Hepatocyte (in vitro differentiated cells): ENCODE measurements around the gene MAX. TPM values are rescaled to one million over a fixed set of nuclear protein-coding genes. Genes with fewer than 3 reads are reported as not detected.

ENCODE experiments used
- DNase-seq: peaks from one replicate; pipeline ENCODE4 v3.0.0-alpha.2; 2016; ENCODE audit warnings: low spot score
- H2AFZ ChIP-seq: fragments of 200-600 bp; sonication (generic); 2 replicates; pipeline ENCODE4 v1.6.0; 2016; ENCODE audit warnings: antibody characterized with exemption, mild to moderate bottlenecking
- H3K27ac ChIP-seq: fragments of 200-600 bp; sonication (generic); 2 replicates; pipeline ENCODE4 v1.5.1; 2016; ENCODE audit warnings: mild to moderate bottlenecking
- H3K27me3 ChIP-seq: fragments of 200-600 bp; sonication (generic); 2 replicates; pipeline ENCODE4 v1.6.1; 2016
- H3K36me3 ChIP-seq: fragments of 200-600 bp; sonication (generic); replicated peaks from 2 replicates; pipeline ENCODE4 v1.5.1; 2016; ENCODE audit warnings: low read depth; ENCODE audit not compliant: insufficient read depth
- H3K4me1 ChIP-seq: fragments of 200-600 bp; sonication (generic); 2 replicates; pipeline ENCODE4 v1.5.1; 2016; ENCODE audit warnings: mild to moderate bottlenecking, moderate library complexity; ENCODE audit not compliant: insufficient read depth
- H3K4me2 ChIP-seq: fragments of 200-600 bp; sonication (generic); 2 replicates; pipeline ENCODE4 v1.6.0; 2016
- H3K4me3 ChIP-seq: fragments of 200-600 bp; sonication (generic); 2 replicates; pipeline ENCODE4 v1.5.1; 2016; ENCODE audit warnings: mild to moderate bottlenecking
- H3K79me2 ChIP-seq: fragments of 200-600 bp; sonication (generic); 2 replicates; pipeline ENCODE4 v1.6.0; 2017; ENCODE audit warnings: mild to moderate bottlenecking
- H3K9me2 ChIP-seq: fragments of 200-600 bp; sonication (generic); replicated peaks from 2 replicates; pipeline ENCODE4 v1.6.0; 2017; ENCODE audit warnings: mild to moderate bottlenecking; ENCODE audit not compliant: insufficient read depth
- H3K9me3 ChIP-seq: fragments of 200-600 bp; sonication (generic); 2 replicates; pipeline ENCODE4 v1.5.1; 2016; ENCODE audit warnings: low read depth, mild to moderate bottlenecking
- H4K20me1 ChIP-seq: fragments of 200-600 bp; sonication (generic); 2 replicates; pipeline ENCODE4 v1.6.0; 2016; ENCODE audit warnings: mild to moderate bottlenecking; ENCODE audit not compliant: insufficient read depth, poor library complexity, severe bottlenecking
- EZH2 ChIP-seq: fragments of 200-600 bp; sonication (generic); IDR thresholded peaks from 2 replicates; pipeline ENCODE4 v1.6.1; 2016; ENCODE audit warnings: antibody characterized with exemption, mild to moderate bottlenecking, borderline replicate concordance
- EZH2phosphoT487 ChIP-seq: fragments of 200-600 bp; sonication (generic); IDR thresholded peaks from one replicate; pipeline ENCODE4 v1.6.1; 2018; ENCODE audit warnings: antibody characterized with exemption, mild to moderate bottlenecking, low read depth, moderate library complexity; ENCODE audit not compliant: unreplicated experiment, severe bottlenecking
- WGBS: methylation state at CpG from one replicate; pipeline ENCODE4 v1.1.6; 2016; ENCODE audit warnings: low lambda C conversion rate; ENCODE audit errors: missing lambda C conversion rate; 5-methylcytosine and 5-hydroxymethylcytosine counted together
- polyA plus RNA-seq: library from polyadenylated mRNA; unstranded; fragments of >200 nt; fragmentation: Nextera tagmentation; extraction: Ambion mirVana; gene quantifications from 2 replicates; pipeline ENCODE4 v1.2.1, GENCODE V29; 2016
- total RNA-seq: library from RNA; depleted of rRNA; stranded (reverse); fragments of >200 nt; gene quantifications from 2 replicates; pipeline ENCODE4 v1.2.3, GENCODE V29; 2014
- TF ChIP-seq, protein P1 (sequence below): fragments of 200-600 bp; sonication (generic); IDR thresholded peaks from 2 replicates; pipeline ENCODE4 v1.5.1; 2016; ENCODE audit warnings: antibody characterized with exemption, mild to moderate bottlenecking; ENCODE audit not compliant: poor library complexity

MAX gene, protein sequence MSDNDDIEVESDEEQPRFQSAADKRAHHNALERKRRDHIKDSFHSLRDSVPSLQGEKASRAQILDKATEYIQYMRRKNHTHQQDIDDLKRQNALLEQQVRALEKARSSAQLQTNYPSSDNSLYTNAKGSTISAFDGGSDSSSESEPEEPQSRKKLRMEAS
- total RNA-seq (53.5 and 54.3 TPM in 2 replicates), polyA plus RNA-seq (70.5 and 86.5 TPM in 2 replicates)

DNA sequence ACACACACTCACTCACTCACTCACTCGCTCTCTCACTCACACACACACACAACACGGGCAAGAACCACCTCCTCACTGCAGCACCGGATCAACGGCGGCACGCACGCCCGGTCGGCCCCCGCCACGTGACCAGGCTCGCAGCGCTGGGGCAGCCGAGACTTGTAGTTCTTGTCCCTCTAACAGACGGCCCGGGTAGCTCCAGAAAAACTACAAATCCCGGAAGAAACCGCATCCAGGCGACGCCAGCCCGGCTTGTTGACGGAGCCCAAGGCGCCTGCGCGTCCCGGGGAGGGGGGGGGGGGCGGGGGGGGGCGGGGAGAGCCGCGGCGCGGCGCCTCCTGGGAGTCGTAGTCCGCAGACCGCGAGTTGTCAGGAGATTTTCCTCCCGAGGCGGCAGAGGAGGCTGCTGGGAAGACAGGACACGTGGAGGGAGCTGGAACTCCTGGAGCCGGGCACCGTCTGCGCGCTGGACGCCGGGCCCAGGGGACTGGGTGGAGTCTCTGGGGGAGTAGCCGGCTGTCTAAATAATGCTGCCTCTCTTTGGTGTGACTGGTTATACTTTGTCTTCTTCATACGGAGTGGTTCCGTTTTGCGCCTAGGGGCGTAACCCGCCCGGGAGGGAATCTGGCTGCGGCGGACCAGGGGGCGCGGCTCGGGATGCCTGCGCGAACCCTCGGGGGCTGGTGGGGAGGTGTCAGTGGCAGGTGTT is at the start of gene MAX:
TSS of gene MAX (minus strand) at position 77 of the 709 bp plus-strand sequence. CDS start 178 bp downstream, outside the sequence.
- no peaks in the 10 kb centered on the region for H4K20me1 ChIP-seq
- H3K36me3 ChIP-seq: no peaks in the 10 kb centered on the region
- peak; percentile 98 for DNase-seq
- peaks cover 43% of the 10 kb centered on the region for H3K79me2 ChIP-seq
- peak within 1 kb of the TSS; percentile 95 for H3K27ac ChIP-seq
- no peaks in the 10 kb centered on the region for H3K4me1 ChIP-seq
- TF ChIP-seq, protein P1, sequence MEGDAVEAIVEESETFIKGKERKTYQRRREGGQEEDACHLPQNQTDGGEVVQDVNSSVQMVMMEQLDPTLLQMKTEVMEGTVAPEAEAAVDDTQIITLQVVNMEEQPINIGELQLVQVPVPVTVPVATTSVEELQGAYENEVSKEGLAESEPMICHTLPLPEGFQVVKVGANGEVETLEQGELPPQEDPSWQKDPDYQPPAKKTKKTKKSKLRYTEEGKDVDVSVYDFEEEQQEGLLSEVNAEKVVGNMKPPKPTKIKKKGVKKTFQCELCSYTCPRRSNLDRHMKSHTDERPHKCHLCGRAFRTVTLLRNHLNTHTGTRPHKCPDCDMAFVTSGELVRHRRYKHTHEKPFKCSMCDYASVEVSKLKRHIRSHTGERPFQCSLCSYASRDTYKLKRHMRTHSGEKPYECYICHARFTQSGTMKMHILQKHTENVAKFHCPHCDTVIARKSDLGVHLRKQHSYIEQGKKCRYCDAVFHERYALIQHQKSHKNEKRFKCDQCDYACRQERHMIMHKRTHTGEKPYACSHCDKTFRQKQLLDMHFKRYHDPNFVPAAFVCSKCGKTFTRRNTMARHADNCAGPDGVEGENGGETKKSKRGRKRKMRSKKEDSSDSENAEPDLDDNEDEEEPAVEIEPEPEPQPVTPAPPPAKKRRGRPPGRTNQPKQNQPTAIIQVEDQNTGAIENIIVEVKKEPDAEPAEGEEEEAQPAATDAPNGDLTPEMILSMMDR: no peak
- no peak for TF ChIP-seq EZH2phosphoT487
- TF ChIP-seq EZH2: no peak
- H2AFZ ChIP-seq: peak within 1 kb of the TSS; percentile 74
- H3K27me3 ChIP-seq: no peaks in the 10 kb centered on the region
- WGBS: under 1% methylated on average over 44 of the region's 61 CpGs
- peak within 1 kb of the TSS; percentile 87 for H3K4me2 ChIP-seq
- no peaks in the 10 kb centered on the region for H3K9me2 ChIP-seq
- H3K9me3 ChIP-seq: no peaks in the 10 kb centered on the region
- peak within 1 kb of the TSS; percentile 60 for H3K4me3 ChIP-seq

DNA sequence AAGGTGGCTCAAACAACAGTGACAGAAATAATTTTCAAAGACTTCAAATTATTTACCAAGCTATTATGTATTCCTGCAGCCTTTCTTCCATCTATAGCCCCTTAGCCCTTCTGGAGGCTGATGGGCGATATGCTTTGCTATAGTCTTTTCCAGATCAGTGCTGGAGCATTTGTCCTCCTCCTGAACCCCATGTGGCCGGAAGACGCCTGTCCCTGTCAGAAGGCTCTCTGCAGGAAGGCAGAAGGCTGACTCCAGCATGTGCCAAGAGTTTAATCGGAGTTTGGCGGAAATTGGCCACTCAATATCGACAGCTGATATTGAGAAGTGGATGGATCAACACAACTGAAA is 49.3 kb upstream of the MAX start:
- Histone ChIP-seq H3K27ac (no peak overlapping the region), H3K36me3 (no peaks in the 10 kb centered on the region), H3K27me3 (no peaks in the 10 kb centered on the region), H3K4me2 (no peak overlapping the region), H3K9me2 (no peaks in the 10 kb centered on the region), H3K9me3 (no peaks in the 10 kb centered on the region), H4K20me1 (no peaks in the 10 kb centered on the region), H2AFZ (no peak overlapping the region), H3K4me1 (no peaks in the 10 kb centered on the region), H3K4me3 (no peak overlapping the region), H3K79me2 (no peaks in the 10 kb centered on the region)
- DNase-seq: no peak
- 94% methylated on average over 6 of the region's 6 CpGs for WGBS
- TF ChIP-seq, protein P1: no peak
- TF ChIP-seq EZH2: no peak
- TF ChIP-seq EZH2phosphoT487: no peak

DNA sequence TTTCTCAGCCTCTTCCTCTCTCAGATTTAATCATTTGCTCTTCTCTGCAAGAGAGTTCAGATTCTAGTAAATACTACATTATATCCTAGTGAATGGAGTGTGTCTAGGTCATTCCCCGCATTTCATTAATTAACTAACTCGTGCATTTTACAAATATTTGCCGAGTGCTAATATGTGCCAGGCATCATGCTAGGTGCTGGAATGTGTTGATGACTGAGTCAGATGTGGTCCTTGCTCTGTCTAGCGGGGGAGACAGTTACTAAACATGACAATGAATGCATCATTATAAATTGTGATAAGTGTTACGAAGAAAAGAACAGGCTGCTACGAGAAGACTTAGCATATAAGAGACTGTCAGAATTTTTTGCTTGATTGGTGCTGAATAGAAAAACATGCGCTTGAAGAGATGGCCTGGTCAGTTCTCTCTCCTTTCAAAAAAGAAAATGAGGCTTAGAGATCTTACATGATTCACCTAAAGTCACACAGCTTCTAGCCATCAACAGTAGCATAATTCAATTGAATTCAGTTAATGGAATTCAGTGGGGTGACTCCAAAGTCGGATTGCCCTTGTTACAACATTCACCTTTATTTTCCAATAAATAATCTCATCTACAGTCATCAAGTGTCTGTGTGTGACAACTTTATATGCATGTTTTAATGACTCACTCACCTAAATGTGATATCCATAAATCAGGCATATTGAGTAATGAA is 48.7 kb upstream of the MAX start:
- H2AFZ ChIP-seq: no peak overlapping the region
- no peaks in the 10 kb centered on the region for H3K9me3 ChIP-seq
- DNase-seq: no peak
- H3K4me3 ChIP-seq: no peak overlapping the region
- TF ChIP-seq, protein P1: no peak
- no peak for TF ChIP-seq EZH2phosphoT487
- TF ChIP-seq EZH2: no peak
- no peaks in the 10 kb centered on the region for H4K20me1 ChIP-seq
- no peaks in the 10 kb centered on the region for H3K9me2 ChIP-seq
- no peaks in the 10 kb centered on the region for H3K27me3 ChIP-seq
- no peaks in the 10 kb centered on the region for H3K36me3 ChIP-seq
- 72% methylated on average over 8 of the region's 8 CpGs for whole genome bisulfite sequencing
- H3K4me2 ChIP-seq: no peak overlapping the region
- H3K4me1 ChIP-seq: no peaks in the 10 kb centered on the region
- no peaks in the 10 kb centered on the region for H3K79me2 ChIP-seq
- no peak overlapping the region for H3K27ac ChIP-seq
